NK-92 treated with Interleukin-12 subunit alpha and Interleukin-12 subunit beta, amount 100 ng/mL, for 24 hours (cell line): ENCODE data around the gene RETREG2.

Experiments
- DNase-seq: peaks from one replicate; lab custom pipeline; 2025; lab: John Stamatoyannopoulos, UW

RETREG2 gene

DNA sequence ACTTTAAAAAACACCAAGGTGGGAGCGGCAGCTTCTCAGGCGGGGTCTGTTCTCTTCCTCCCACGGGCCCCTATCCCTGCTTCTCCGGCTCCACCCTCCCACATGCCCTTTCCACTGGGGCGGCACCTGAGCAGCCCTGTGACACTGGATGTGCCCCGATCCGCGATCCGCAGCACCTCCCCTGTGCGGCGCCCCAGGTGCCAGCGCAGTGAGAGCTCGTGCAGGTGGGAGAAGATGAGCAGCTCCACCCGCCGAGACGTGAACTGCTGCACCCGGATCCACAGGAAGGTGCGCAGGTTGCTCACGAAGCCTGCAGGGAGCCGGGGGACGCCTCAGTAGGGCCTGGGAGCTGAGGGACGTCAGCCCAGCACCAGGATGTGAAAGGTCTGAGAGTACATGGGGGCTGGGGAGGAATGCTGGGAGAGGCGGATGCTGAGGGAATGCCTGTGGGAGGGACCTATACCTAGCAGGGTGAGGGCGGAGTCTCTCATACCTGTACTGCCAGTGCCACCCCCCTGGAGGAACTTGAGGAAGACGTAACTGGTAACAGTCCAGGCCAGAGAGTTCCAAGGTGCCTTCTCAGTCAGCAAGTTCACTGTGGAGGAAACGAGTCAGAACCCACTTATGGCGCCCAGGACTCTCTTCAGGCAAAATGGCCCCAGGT is 37.9 kb downstream of the RETREG2 start:
- DNase-seq = no peak

DNA sequence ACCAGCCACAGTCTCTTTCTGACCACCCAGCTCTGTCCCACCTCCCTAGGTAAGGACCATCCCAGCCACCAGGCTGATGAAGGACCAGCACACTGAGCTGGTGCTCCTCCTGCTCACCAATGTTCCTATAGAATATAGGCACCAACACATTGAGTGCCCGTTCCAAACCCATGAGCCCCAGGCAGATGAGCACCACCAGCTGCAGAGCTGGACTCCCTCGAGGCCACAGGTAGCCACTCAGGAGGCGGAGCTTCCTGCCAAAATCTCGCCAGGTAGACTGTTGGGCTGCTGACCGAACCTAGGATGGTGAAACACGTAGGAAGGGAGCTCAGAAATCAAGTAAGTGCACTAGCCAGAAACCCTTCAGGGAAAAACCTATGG is 38.5 kb downstream of the RETREG2 start:
- DNase-seq = no peak

DNA sequence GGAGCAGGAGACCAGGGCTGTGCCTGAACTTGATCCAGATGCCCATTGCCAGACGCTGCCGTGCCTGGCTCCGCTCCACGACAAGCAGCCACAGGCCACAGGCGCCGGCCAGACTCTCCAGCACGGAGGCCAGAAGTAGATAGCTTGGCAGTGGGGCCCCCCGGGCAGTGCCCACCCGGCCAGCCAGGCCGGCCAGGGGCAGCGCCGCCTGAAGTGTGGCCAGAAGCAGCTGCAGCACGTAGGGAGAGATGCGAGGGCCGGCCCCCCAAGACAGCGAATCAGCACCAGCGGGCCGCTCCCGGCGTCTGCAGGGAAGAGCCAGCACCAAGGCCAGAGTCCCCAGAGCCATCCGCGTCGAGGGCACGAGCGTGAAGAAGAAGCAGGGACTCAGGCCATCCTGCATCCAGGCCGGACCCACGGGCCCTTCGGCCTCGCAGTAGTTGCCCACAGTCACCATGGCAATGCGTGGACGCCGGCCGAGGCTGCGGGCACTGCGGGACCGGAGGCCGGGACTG is 40.2 kb downstream of the RETREG2 start:
- DNase-seq = no peak

DNA sequence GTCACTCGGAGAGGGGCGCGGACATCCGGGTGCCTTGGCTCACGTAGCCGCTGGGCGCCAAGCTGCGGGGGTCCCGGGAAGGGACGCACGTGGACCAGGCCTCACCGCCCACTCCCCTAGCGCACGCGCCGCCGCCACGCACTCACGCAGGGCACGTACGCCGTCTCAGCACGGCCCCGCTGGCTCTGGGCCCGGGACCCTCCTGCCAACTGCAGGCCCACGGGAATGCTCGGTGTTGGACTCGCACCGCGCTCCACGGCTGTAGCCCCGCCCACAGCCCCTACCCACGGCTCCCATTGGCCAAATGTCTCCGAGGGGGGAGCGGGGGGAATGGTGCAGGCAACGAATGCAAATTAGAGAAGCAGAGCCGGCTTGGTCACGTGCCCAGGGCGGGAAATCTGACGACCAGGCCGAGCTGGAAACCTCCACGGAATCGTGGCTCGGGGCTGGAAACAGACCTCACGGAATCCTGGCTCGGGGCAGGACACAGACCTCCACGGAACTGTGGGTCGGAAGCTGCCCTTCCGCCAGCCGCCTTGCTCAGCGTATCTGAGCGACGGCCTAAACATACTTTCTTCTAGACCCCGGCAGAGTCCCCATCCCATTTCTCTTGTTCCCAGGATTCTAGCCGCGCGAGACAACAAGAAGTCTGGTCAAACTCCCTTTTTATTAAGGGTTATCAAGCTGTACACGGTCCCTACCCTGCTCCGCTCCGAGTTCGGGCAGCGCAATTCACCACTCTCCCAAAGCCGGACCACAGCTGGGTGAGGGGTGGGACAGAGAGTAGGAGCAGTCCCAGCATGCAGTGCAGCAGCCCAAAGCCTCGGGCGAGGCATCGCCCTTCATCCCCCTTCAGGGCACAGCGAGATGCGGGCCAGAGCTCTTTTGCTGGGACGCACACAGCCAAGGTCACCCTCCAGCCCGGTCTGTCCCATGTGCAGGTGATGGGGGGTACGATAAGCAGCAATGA is 40.9 kb downstream of the RETREG2 start, which contains the start of gene ABCB6:
Gene ABCB6 (minus strand): TSS at position 227 of the 970 bp plus-strand sequence. CDS start 285 bp downstream, outside the sequence.
- no peak for DNase-seq

DNA sequence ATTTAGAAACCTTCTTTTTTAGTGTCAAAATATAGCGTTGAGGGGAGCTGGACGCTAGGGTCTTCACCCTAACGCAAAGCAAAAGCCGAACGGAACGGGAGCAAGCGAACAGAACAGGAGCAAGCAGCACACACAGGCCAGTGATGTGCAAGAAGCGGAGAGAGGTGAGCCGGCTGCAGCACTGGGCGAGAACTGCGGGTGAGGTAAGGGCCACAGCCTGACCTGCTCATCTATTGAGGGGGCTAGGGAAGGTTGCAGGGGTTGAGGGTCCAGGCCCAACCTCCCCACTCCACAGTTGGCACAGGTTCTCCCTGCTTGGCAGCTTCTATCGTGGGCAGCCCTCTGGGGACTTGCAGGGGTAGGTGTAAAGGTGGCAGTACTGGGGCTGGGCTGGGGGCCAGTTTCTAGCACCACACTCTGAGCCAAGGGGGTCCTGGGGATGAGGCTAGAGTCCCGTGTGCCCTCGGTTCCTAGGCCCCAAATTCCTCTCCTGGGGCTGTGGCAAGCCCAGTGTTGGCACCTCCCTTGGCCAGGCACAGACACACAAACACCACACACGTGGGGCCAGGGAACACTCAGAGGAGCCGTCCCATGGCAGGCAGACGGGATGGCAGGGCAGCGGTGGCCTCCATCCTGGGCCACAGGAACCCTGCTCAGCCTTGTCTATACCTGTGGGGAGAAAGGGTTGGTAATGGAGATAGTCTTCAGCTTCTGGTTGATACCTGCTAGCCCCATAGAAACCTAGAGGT is 41.9 kb downstream of the RETREG2 start:
- DNase-seq = no peak

DNA sequence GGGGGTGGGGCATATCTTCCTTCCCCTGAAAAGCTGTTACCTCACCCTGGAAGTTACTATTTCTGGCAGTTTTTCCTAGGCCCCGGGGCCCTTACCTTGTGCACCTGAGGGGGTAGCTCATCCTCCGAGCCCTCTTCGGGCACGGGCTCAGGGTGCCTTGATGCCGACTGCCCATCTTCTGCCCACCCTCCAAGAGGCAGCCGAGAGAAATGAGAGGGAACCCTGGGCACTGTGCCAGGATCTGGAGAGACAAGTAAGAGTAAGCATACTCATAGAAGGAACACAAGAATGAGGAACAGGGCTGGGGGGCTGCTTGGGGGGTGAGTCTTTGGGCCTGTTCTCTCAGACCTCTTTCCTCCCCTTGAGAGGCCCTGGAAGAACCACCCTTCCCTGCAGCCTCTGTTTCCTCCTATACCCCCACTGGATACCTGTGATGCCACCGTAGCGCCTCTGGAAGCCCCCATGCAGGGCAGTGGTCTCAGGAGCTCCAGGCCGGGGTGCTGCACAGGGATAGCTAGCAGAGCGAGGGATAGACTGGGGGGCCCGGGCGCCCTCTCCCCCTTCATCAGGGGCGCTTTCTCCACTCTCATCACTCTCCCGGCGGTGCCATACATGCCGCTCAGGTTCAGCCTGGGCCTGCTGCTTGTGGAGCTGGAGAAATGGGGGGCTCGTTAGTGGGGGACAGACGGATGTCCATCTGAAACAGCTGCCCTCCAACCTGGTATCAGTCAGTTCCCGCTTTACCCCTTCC is 42.8 kb downstream of the RETREG2 start:
- DNase-seq = no peak

DNA sequence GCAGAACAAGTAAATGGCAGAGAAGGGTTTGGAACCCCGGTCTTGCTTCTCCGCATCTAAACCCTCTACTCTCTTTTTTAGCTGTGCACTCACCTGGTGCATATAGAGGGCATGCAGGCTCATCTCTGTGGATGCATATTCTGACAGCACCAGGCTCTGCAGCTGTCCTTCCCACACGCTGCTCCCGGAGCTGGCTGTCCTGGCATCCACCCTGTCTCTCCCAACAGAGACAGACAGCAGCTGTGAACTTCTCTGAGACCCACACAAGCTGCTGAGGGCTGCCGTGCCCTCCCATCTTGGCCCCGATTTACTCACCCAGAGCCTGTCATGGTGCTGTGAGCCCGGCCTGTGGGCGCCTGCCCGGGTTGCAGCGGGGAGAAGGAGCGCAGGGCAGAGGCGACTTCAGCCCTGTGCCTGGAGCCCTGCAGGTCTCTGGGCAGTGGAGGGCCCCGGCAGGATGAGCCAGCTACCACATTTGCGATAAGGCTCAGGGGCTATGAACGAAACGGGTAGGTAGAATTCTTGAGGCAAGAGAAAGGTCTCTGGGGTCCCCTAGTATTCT is 44.0 kb downstream of the RETREG2 start:
- no peak for DNase-seq

DNA sequence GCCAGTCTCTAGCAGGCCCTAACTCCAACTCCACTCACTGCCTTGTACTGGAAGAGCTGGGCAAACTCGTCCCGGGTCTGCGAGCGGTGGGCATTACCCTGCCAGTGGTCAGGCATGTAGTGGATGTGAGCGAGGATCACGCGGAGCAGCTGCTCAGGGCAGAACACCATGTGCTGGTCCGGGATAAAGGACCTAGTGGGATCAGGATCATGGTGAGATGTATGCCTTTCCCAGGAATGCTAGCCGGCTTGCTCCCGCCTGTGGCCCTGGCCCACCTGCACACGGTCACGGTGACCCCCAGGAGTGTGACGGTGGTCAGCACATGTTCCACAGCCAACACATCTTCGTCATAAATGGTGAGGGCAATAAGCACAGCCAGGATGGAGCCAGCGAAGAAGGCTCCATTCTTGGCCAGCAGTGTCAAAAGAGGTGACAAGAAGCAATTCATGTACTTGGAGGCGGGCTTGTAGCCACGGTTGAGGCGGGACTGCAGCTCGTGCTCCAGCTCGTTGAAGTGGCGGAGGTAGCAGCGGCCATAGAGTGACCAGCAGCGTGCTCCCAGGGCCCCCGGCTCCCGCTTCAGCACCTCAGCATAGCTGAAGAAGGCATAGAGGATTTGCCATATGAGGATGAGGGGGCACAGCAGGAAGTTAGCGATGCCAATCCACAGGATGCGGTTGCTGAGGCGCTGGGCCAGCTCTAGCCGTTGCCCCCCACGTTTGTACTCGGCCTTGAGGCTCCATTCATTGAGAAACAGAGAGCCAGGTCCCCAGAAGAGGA is 45.9 kb downstream of the RETREG2 start:
- DNase-seq = no peak

DNA sequence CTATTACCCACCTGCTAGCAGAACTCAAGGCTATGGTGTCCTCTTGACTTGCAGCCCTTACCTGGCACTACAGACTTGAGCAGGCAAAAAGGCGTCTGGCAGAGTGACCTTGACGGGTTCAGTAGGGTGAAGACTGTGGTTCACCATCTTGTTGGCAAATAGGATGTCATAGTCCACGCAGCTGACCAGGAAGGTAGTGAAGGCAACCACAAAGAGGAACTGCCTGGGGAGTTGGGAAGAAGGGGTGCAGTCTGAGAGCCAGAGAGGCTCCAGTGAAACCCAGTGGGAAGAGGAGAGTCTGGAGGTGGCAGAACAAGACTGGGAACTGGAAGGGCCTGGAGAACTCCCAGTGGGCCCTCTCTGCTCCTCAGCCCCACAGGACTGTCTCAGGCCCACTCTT is 47.3 kb downstream of the RETREG2 start:
- no peak for DNase-seq

DNA sequence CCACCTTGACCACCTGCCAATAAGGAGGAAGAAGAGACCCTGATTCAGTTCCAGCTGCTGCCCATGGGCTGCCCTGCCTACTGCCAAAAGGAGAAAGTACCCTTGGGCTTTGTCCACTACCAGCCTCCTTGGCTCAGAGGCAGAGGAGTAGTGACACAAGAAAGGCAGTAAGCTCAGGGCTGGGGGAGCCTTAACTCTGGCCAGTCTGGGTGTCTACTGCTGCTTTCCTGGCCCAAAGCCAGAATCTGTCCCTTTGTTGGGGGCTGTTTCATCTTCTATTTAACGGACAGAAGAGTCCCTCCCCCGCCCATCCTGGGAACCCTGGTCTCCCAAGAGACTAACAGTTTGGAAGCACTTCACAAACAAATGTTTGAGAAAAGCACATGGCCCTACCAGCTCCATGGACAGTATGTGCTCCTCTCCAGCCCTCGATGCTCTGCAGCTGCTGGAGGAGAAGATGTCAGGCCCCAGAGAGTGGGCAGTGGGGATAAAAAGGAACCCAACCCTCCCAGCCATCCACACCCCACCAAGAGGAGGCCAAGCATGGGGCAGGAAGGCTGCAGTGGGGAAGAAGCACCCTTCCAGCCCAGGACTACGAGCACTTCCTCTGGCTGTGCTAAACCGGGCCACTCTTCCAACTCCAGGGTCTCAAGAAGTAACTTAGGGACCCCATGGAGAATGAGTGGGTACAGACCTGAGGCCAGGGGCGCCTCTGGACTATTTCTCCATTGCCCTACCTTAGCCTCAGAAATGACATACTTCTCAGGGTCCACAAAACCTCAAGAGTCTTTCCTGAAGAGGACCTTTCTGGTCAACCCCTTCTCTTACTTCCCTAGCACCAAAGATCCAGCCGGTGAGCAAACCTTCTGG is 50.2 kb downstream of the RETREG2 start:
- DNase-seq = no peak

DNA sequence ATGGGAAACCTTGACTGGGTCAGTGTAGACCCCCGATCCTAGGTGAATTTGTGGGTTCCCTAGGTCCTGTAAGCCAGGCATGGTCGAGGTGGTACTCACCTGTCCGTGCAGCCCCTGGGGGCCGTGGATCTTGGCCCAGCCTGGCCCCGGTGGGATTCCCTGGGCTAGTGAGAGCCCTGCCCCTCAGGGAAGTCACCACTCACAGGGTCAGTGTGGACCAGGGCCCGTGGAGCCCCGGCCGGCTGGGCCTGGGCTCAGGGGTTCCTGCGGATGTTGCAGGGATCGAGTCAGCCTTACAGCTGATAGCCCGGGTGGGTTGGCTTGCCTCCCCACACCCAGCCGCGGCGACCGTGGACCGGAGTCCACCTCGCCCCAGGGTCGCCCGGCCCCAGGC is 50.8 kb downstream of the RETREG2 start:
- DNase-seq = no peak

DNA sequence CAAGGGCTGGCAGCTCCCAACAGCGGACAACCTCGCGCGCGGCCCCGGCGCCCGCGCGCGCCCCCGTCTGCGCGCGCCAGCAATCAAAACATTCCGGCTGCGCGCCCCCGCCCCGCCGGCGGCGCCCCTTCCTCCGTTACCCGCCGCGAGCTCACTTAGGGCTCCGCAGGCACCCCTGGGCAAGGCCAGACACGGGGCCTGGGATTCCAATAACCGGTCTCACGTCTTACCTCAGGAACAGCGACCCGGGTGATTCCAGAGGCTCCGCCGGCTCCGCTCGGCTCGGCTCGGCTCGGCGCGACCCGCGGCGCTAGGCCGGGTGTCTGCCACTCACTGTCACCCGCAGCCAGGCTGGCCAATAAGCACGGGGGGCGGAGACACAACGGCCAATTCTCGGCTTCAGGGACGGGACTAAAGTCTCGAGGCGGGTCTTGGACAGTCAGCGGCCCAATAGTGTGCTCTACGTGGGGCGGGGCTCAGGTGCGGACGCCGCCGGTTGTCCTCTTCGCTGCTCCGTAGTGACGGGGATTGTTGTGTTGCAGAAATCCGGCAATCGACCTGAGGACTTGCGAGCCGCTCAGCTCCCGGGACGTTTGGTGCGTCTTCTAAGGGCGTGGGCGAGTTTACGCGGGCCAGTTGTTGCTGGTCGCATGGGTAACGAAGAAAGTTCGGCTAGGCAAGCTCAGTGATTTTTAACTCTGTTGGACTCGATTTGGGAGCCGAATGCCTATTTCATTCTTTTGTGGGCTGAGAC is 51.4 kb downstream of the RETREG2 start, which contains the start of the genes ANKZF1 and ATG9A:
Gene ANKZF1 (plus strand): TSS at position 502 of the 754 bp plus-strand sequence. CDS start 452 bp downstream, outside the sequence.
Gene ATG9A (minus strand): TSS at position 332 of the 754 bp plus-strand sequence. CDS start 1,612 bp downstream, outside the sequence.
- DNase-seq = peak; percentile 98

DNA sequence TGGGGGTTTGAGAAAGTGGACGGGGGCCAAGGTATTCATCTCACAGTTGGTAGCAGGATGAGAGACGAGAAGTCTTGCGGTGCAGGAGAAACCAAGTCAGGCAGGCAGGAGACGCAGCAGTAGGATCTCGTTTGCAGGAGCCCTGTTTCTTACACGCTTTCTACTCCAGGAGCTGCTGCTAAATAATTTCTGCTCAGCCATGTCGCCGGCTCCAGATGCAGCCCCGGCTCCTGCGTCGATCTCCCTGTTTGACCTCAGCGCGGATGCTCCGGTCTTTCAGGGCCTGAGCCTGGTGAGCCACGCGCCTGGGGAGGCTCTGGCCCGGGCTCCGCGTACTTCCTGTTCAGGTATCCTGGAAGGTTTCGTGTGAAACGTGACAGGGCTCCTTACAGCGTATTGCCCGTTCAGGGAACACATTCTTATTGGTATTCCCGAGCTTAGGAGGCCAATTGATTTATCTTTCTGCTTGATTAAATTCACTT is 52.0 kb downstream of the RETREG2 start:
- DNase-seq = no peak

DNA sequence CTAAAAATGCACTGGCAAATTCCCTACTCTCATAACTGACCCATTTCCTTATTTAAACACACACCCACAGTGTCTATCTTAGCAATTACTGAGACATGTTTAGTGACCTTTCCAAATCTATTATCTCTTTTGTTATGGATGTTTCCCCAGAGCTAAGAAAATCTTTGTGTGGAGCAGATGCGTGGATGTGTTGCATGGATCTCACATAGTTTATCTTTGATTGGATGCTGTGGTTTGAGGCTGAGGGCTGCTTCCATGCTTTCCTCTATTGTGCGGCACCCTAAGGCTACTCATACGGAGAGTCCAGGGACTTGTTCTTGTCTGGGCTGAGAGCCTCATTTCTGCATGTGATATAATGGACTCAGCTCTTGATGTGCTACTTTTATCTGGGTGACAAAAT is 56.3 kb downstream of the RETREG2 start:
- DNase-seq = no peak
